HepG2 (cell line): Measurements from ENCODE around the gene NOVA2. TPM values are rescaled to one million over a fixed set of nuclear protein-coding genes. Genes with fewer than 3 reads are reported as not detected.

Source experiments
- ARNTL ChIP-seq: sonication (generic); formaldehyde crosslinking; IDR thresholded peaks from 2 replicates; pipeline ENCODE4 v1.4.0; 2020; ENCODE audit warnings: mild to moderate bottlenecking, missing genetic modification reagents
- CREB1 ChIP-seq, 2 experiments: fragments of 450-650 bp in 1 of 2; IDR thresholded peaks; 2 replicates each; pipeline ENCODE4 v1.6.1; 2016 to 2017; ENCODE audit warnings: control low read depth in 1 of 2, mild to moderate bottlenecking in 1 of 2, missing compliant biosample characterization in 1 of 2, missing genetic modification characterization in 1 of 2
- ERF ChIP-seq: IDR thresholded peaks from 2 replicates; pipeline ENCODE4 v1.6.1; 2018; ENCODE audit warnings: missing biosample characterization, missing genetic modification reagents
- FOXK2 ChIP-seq: fragments of 450-650 bp; IDR thresholded peaks from 2 replicates; pipeline ENCODE4 v1.6.1; 2016
- KDM6A ChIP-seq: IDR thresholded peaks from 2 replicates; pipeline ENCODE4 v1.6.1; 2016; ENCODE audit warnings: low read depth
- LCORL ChIP-seq, 2 experiments: fragments of 450-650 bp in 1 of 2; sonication (generic) in 1 of 2; formaldehyde crosslinking in 1 of 2; IDR thresholded peaks; 2 replicates each; pipeline versions ENCODE4 v1.5.0 to v1.6.1; 2017 to 2020; ENCODE audit warnings: antibody characterized with exemption in 1 of 2, missing genetic modification reagents in 1 of 2
- MBNL3 ChIP-seq: fragments of 250-450 bp; sonication (Bioruptor Pico); conservative IDR thresholded peaks from 2 replicates; pipeline ENCODE4 v1.8.0; 2022; ENCODE audit warnings: mild to moderate bottlenecking, inconsistent platforms
- MLX ChIP-seq: IDR thresholded peaks from 2 replicates; pipeline ENCODE4 v1.6.1; 2016
- NPAS2 ChIP-seq: sonication (generic); formaldehyde crosslinking; IDR thresholded peaks from 2 replicates; pipeline ENCODE4 v1.8.0; 2022; ENCODE audit warnings: mild to moderate bottlenecking, missing genetic modification reagents, borderline replicate concordance
- PAXIP1 ChIP-seq: sonication (generic); formaldehyde crosslinking; conservative IDR thresholded peaks from 2 replicates; pipeline ENCODE4 v1.4.0; 2020; ENCODE audit warnings: mild to moderate bottlenecking, missing genetic modification reagents, moderate library complexity
- RORA ChIP-seq: sonication (generic); formaldehyde crosslinking; IDR thresholded peaks from 2 replicates; pipeline ENCODE4 v1.5.0; 2020; ENCODE audit warnings: mild to moderate bottlenecking, missing genetic modification reagents, moderate library complexity
- TRIM24 ChIP-seq: sonication (generic); formaldehyde crosslinking; IDR thresholded peaks from 2 replicates; pipeline ENCODE4 v1.8.0; 2022; ENCODE audit warnings: mild to moderate bottlenecking, missing genetic modification reagents
- ZEB1 ChIP-seq: IDR thresholded peaks from 2 replicates; pipeline ENCODE4 v1.6.1; 2012; ENCODE audit warnings: mild to moderate bottlenecking, low read depth, inconsistent platforms; ENCODE audit not compliant: insufficient replicate concordance
- ZNF354B ChIP-seq: sonication (generic); formaldehyde crosslinking; IDR thresholded peaks from 2 replicates; pipeline ENCODE4 v1.8.0; 2022; ENCODE audit warnings: mild to moderate bottlenecking, missing genetic modification reagents
- ZNF768 ChIP-seq: sonication (generic); formaldehyde crosslinking; IDR thresholded peaks from 2 replicates; pipeline ENCODE4 v1.4.0; 2020; ENCODE audit warnings: missing genetic modification reagents
- polyA plus RNA-seq, 8 experiments: library from polyadenylated mRNA; depleted of rRNA in 3 of 8; stranded (reverse) in 7 of 8; unstranded in 1 of 8; fragments of >200 nt; fragmentation: Illumina TruSeq in 4 of 8; extraction: Trizol in 4 of 8; gene quantifications; 2 replicates each; pipeline versions ENCODE4 v1.2.1 to v1.2.3, GENCODE V29; 2011 to 2016; ENCODE audit warnings: low read depth in 4 of 8, missing spikeins in 1 of 8, mixed read lengths in 1 of 8; ENCODE audit not compliant: insufficient read depth in 1 of 8
- total RNA-seq, 5 experiments: library from RNA; depleted of rRNA; stranded (reverse); fragments of >200 nt; fragmentation: Illumina TruSeq; extraction: Trizol; gene quantifications; 2 replicates each; pipeline ENCODE4 v1.2.3, GENCODE V29; 2016; ENCODE audit warnings: low read depth in 1 of 5
- TF ChIP-seq, protein P1 (sequence below): sonication (generic); formaldehyde crosslinking; IDR thresholded peaks from 2 replicates; pipeline ENCODE4 v1.4.0; 2020; ENCODE audit warnings: missing genetic modification reagents, mild to moderate bottlenecking, borderline replicate concordance
- TF ChIP-seq, protein P2 (sequence below): sonication (generic); formaldehyde crosslinking; IDR thresholded peaks from 2 replicates; pipeline ENCODE4 v1.4.0; 2020; ENCODE audit warnings: missing genetic modification reagents
- TF ChIP-seq, protein P3 (sequence below): sonication (generic); formaldehyde crosslinking; IDR thresholded peaks from 2 replicates; pipeline ENCODE4 v1.5.1; 2020; ENCODE audit warnings: missing genetic modification reagents, mild to moderate bottlenecking, borderline replicate concordance

The NOVA2 gene
- total and polyA plus RNA-seq, 2 of the 13 experiments (the other 11 are each of a cell fraction or from before 2014, with no cell fraction given), result not detected

GRCh38 chr19:45927565-45928261, 46.0 kb downstream of the NOVA2 start (continued):
- TF ChIP-seq TRIM24 (CRISPR knock-in tag) (no peak), FOXK2 (no peak), PAXIP1 (CRISPR knock-in tag) (no peak), ERF (CRISPR knock-in tag) (peak; percentile 87), ARNTL (0 out of 2 replicates have a peak, but pooled peaks have one; percentile 20), ZEB1 (no peak), KDM6A (no peak), ZNF768 (CRISPR knock-in tag) (no peak), NPAS2 (no peak), RORA (CRISPR knock-in tag) (no peak), CREB1 (IDR thresholded peaks at IDR 0.05) (peak; percentile 68), CREB1 (CRISPR knock-in tag; IDR thresholded peaks at IDR 0.05) (peak; percentile 92), LCORL (IDR thresholded peaks at IDR 0.05) (no peak), LCORL (CRISPR knock-in tag; IDR thresholded peaks at IDR 0.05) (no peak), MLX (CRISPR knock-in tag) (peak; percentile 75), ZNF354B (CRISPR knock-in tag) (no peak), MBNL3 (CRISPR knock-in tag) (no peak)
- TF ChIP-seq, protein P1, sequence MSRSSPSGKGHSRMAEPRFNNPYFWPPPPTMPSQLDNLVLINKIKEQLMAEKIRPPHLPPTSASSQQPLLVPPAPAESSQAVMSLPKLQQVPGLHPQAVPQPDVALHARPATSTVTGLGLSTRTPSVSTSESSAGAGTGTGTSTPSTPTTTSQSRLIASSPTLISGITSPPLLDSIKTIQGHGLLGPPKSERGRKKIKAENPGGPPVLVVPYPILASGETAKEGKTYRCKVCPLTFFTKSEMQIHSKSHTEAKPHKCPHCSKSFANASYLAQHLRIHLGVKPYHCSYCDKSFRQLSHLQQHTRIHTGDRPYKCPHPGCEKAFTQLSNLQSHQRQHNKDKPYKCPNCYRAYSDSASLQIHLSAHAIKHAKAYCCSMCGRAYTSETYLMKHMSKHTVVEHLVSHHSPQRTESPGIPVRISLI (CRISPR knock-in tag), result no peak; the same call in 1 of the 2 replicates
- TF ChIP-seq, protein P2, sequence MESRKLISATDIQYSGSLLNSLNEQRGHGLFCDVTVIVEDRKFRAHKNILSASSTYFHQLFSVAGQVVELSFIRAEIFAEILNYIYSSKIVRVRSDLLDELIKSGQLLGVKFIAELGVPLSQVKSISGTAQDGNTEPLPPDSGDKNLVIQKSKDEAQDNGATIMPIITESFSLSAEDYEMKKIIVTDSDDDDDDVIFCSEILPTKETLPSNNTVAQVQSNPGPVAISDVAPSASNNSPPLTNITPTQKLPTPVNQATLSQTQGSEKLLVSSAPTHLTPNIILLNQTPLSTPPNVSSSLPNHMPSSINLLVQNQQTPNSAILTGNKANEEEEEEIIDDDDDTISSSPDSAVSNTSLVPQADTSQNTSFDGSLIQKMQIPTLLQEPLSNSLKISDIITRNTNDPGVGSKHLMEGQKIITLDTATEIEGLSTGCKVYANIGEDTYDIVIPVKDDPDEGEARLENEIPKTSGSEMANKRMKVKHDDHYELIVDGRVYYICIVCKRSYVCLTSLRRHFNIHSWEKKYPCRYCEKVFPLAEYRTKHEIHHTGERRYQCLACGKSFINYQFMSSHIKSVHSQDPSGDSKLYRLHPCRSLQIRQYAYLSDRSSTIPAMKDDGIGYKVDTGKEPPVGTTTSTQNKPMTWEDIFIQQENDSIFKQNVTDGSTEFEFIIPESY (CRISPR knock-in tag), result peak; percentile 9; the same call in 1 of the 2 replicates
- TF ChIP-seq, protein P3, sequence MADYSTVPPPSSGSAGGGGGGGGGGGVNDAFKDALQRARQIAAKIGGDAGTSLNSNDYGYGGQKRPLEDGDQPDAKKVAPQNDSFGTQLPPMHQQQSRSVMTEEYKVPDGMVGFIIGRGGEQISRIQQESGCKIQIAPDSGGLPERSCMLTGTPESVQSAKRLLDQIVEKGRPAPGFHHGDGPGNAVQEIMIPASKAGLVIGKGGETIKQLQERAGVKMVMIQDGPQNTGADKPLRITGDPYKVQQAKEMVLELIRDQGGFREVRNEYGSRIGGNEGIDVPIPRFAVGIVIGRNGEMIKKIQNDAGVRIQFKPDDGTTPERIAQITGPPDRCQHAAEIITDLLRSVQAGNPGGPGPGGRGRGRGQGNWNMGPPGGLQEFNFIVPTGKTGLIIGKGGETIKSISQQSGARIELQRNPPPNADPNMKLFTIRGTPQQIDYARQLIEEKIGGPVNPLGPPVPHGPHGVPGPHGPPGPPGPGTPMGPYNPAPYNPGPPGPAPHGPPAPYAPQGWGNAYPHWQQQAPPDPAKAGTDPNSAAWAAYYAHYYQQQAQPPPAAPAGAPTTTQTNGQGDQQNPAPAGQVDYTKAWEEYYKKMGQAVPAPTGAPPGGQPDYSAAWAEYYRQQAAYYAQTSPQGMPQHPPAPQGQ (CRISPR knock-in tag), result no peak
